Tibial nerve (tissue), 4 donors: ENCODE results near the gene ZCWPW1. TPM values are rescaled to one million over a fixed set of nuclear protein-coding genes. Genes with fewer than 3 reads are reported as not detected.

Source experiments
- DNase-seq, 2 donors: peaks; one replicate each; pipeline ENCODE4 v3.0.0-alpha.2; 2019; ENCODE audit warnings: low spot score in 2 of 2
- H3K27ac ChIP-seq, 4 donors: fragments of 200-600 bp; sonication (generic) in 3 of 4; one replicate each; pipeline ENCODE4 v1.5.1; 2017 to 2019; ENCODE audit warnings: mild to moderate bottlenecking in 1 of 4
- H3K27me3 ChIP-seq, 2 donors: fragments of 200-600 bp; sonication (generic) in 1 of 2; one replicate each; pipeline versions ENCODE4 v1.5.1 to v1.6.0; 2017 to 2019
- H3K36me3 ChIP-seq, 3 donors: fragments of 200-600 bp; sonication (generic); one replicate each; pipeline ENCODE4 v1.5.1; 2018 to 2019
- H3K4me1 ChIP-seq, 4 donors: fragments of 200-600 bp; sonication (generic) in 3 of 4; one replicate each; pipeline ENCODE4 v1.5.1; 2017 to 2019
- H3K4me3 ChIP-seq, 4 donors: fragments of 200-600 bp; sonication (generic) in 3 of 4; one replicate each; pipeline ENCODE4 v1.5.1; 2017 to 2019; ENCODE audit warnings: mild to moderate bottlenecking in 1 of 4, moderate library complexity in 1 of 4
- H3K9me3 ChIP-seq, 4 donors: fragments of 200-600 bp; sonication (generic) in 3 of 4; one replicate each; pipeline ENCODE4 v1.5.1; 2017 to 2019
- CTCF ChIP-seq, 5 experiments: fragments of 200-600 bp in 3 of 5; fragments of 450-650 bp in 2 of 5; sonication (generic) in 3 of 5; IDR thresholded peaks; one replicate each; pipeline ENCODE4 v1.5.1; 2016 to 2019; ENCODE audit warnings: antibody characterized with exemption in 5 of 5, mild to moderate bottlenecking in 3 of 5, moderate library complexity in 2 of 5
- EP300 ChIP-seq, 2 donors: sonication (generic); formaldehyde crosslinking; IDR thresholded peaks; one replicate each; pipeline ENCODE4 v1.6.1; 2017; ENCODE audit warnings: antibody characterized with exemption in 2 of 2, mild to moderate bottlenecking in 1 of 2
- POLR2A ChIP-seq, 2 donors: fragments of 450-650 bp; IDR thresholded peaks; one replicate each; pipeline ENCODE4 v1.6.1; 2017; ENCODE audit warnings: antibody characterized with exemption in 2 of 2, mild to moderate bottlenecking in 2 of 2, moderate library complexity in 2 of 2
- WGBS, 2 donors: methylation state at CpG; one replicate each; pipeline ENCODE4 v1.1.5; 2018; 5-methylcytosine and 5-hydroxymethylcytosine counted together
- total RNA-seq, 4 donors: library from RNA; depleted of rRNA; stranded (reverse); fragments of >200 nt; gene quantifications; one replicate each; pipeline ENCODE4 v1.1.0, GENCODE V29; 2016

ZCWPW1 gene
- total RNA-seq, 4 donors from 2014 or later = 3.6 to 7.3 (median 4.9) TPM

- Histone ChIP-seq H3K9me3 (no peaks in the 10 kb centered on the region), H3K27me3 (no peaks in the 10 kb centered on the region), H3K4me3 (no peak overlapping the region), H3K4me1 (peaks cover 0 to 13% (median 3%) of the 10 kb centered on the region in 4 donors), H3K27ac (no peak overlapping the region), H3K36me3 (peaks cover 0 to 25% (median 0%) of the 10 kb centered on the region in 3 donors)
- TF ChIP-seq EP300 (IDR thresholded peaks at IDR 0.05) = no peak
- TF ChIP-seq CTCF (IDR thresholded peaks at IDR 0.05) = no peak
- no peak for TF ChIP-seq POLR2A (IDR thresholded peaks at IDR 0.05)
- WGBS, 2 donors = 50 to 63% methylated on average over 13 of the region's 13 CpGs
- no peak for DNase-seq
Measured at GRCh38 chr7:100397315-100398081, 31.0 kb downstream of the ZCWPW1 start.

- DNase-seq = no peak
- 64 to 65% methylated on average over 9 of the region's 9 CpGs for WGBS, 2 donors
- Histone ChIP-seq H3K9me3 (no peaks in the 10 kb centered on the region), H3K27me3 (no peaks in the 10 kb centered on the region), H3K36me3 (peaks cover 0 to 15% (median 0%) of the 10 kb centered on the region in 3 donors), H3K4me1 (peaks cover 0 to 13% (median 3%) of the 10 kb centered on the region in 4 donors), H3K4me3 (no peak overlapping the region), H3K27ac (peak overlapping the region in 1 of 4 donors; percentile 32)
- TF ChIP-seq EP300 (IDR thresholded peaks at IDR 0.05) (peak in 1 of 2 donors; percentile 22), POLR2A (IDR thresholded peaks at IDR 0.05) (no peak), CTCF (IDR thresholded peaks at IDR 0.05) (no peak)
Measured at GRCh38 chr7:100396421-100396982, 32.0 kb downstream of the ZCWPW1 start.

GRCh38 chr7:100394077-100394476 lies 34.4 kb downstream of the ZCWPW1 start:
- no peak for TF ChIP-seq CTCF (IDR thresholded peaks at IDR 0.05)
- TF ChIP-seq EP300 (IDR thresholded peaks at IDR 0.05) = no peak
- TF ChIP-seq POLR2A (IDR thresholded peaks at IDR 0.05) = no peak
- WGBS, 2 donors = 71 to 84% methylated on average over 2 of the region's 2 CpGs
- no peak for DNase-seq
- peaks cover 0 to 6% (median 0%) of the 10 kb centered on the region in 3 donors for H3K36me3 ChIP-seq
- H3K9me3 ChIP-seq = no peaks in the 10 kb centered on the region
- H3K4me1 ChIP-seq = peaks cover 0 to 13% (median 3%) of the 10 kb centered on the region in 4 donors
- no peaks in the 10 kb centered on the region for H3K27me3 ChIP-seq
- H3K4me3 ChIP-seq = no peak overlapping the region
- H3K27ac ChIP-seq = no peak overlapping the region

GRCh38 chr7:100393233-100393905 lies 35.1 kb downstream of the ZCWPW1 start:
- Histone ChIP-seq H3K27ac (no peak overlapping the region), H3K36me3 (peaks cover 0 to 6% (median 0%) of the 10 kb centered on the region in 3 donors), H3K27me3 (no peaks in the 10 kb centered on the region), H3K4me1 (peaks cover 0 to 13% (median 3%) of the 10 kb centered on the region in 4 donors), H3K9me3 (no peaks in the 10 kb centered on the region), H3K4me3 (no peak overlapping the region)
- 68 to 74% methylated on average over 4 of the region's 4 CpGs for WGBS, 2 donors
- TF ChIP-seq POLR2A (IDR thresholded peaks at IDR 0.05) (no peak), EP300 (IDR thresholded peaks at IDR 0.05) (no peak), CTCF (IDR thresholded peaks at IDR 0.05) (no peak)
- DNase-seq = no peak
